Esophagus muscularis mucosa (tissue), 3 donors: ENCODE results near the gene C1QTNF4.
"Not testable (repeated sequence)": the region's sequence is repeated elsewhere in the genome, so short reads cannot be mapped to it uniquely, and the experiment has no call there.

ENCODE experiments used
- POLR2A ChIP-seq: fragments of 450-650 bp; IDR thresholded peaks from one replicate; pipeline ENCODE4 v1.6.1; 2017; ENCODE audit warnings: antibody characterized with exemption, moderate library complexity, mild to moderate bottlenecking, low read depth
- TF ChIP-seq, protein P1 (sequence below), 3 experiments: fragments of 200-600 bp in 2 of 3; fragments of 450-650 bp in 1 of 3; sonication (generic) in 2 of 3; IDR thresholded peaks; one replicate each; pipeline ENCODE4 v1.5.1; 2017 to 2019; ENCODE audit warnings: antibody characterized with exemption in 3 of 3, mild to moderate bottlenecking in 2 of 3, moderate library complexity in 1 of 3

DNA sequence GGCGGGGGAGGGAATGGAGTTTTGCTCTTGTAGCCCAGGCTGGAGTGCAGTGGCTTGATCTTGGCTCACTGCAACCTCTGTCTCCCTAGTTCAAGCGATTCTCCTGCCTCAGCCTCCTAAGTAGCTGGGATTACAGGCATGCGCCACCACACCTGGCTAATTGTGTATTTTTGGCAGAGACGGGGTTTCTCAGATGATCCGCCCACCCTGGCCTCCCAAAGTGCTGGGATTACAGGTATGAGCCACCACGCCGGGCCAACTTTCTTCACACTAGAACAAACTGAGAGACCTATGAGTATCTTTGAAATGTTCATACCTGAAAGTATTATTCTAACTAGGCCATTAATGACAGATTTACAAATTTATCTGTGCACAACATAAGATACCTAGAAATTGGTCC lies 47.9 kb downstream of the C1QTNF4 start:
- TF ChIP-seq, protein P1, sequence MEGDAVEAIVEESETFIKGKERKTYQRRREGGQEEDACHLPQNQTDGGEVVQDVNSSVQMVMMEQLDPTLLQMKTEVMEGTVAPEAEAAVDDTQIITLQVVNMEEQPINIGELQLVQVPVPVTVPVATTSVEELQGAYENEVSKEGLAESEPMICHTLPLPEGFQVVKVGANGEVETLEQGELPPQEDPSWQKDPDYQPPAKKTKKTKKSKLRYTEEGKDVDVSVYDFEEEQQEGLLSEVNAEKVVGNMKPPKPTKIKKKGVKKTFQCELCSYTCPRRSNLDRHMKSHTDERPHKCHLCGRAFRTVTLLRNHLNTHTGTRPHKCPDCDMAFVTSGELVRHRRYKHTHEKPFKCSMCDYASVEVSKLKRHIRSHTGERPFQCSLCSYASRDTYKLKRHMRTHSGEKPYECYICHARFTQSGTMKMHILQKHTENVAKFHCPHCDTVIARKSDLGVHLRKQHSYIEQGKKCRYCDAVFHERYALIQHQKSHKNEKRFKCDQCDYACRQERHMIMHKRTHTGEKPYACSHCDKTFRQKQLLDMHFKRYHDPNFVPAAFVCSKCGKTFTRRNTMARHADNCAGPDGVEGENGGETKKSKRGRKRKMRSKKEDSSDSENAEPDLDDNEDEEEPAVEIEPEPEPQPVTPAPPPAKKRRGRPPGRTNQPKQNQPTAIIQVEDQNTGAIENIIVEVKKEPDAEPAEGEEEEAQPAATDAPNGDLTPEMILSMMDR (IDR thresholded peaks at IDR 0.05): not testable (repeated sequence)
- TF ChIP-seq POLR2A: not testable (repeated sequence)
